Measurements from ENCODE around the gene TINAG.

DNA sequence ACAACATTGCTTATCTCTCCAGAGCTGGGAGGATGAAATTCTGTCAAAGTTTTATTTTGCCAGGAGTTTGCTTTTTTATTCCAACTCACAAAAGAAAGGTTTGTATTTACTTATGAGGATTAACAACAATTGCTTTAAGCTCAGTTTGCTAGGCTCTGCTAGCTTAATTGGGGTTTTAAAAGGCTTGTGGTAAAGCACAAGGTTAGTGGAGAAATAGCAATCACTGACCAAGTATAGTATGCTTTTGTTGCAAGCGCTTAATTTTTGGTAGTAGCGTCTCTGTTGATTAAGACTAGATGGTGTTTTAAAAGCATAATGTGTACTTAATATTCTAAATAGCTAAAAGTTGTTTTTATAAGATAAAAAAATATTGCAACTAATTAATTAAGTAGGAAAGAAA, 45.7 kb downstream of the TINAG start:
- TF ChIP-seq POLR2A (IDR thresholded peaks at IDR 0.05; ENCODE audit: low read depth, low read length): no peak
- TF ChIP-seq, protein P1, sequence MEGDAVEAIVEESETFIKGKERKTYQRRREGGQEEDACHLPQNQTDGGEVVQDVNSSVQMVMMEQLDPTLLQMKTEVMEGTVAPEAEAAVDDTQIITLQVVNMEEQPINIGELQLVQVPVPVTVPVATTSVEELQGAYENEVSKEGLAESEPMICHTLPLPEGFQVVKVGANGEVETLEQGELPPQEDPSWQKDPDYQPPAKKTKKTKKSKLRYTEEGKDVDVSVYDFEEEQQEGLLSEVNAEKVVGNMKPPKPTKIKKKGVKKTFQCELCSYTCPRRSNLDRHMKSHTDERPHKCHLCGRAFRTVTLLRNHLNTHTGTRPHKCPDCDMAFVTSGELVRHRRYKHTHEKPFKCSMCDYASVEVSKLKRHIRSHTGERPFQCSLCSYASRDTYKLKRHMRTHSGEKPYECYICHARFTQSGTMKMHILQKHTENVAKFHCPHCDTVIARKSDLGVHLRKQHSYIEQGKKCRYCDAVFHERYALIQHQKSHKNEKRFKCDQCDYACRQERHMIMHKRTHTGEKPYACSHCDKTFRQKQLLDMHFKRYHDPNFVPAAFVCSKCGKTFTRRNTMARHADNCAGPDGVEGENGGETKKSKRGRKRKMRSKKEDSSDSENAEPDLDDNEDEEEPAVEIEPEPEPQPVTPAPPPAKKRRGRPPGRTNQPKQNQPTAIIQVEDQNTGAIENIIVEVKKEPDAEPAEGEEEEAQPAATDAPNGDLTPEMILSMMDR (IDR thresholded peaks at IDR 0.05; ENCODE audit: extremely low read depth in 1 of 2, insufficient read depth in 1 of 2, low read depth in 1 of 2, low read length in 2 of 2): no peak
- no peak for TF ChIP-seq EZH2 (IDR thresholded peaks at IDR 0.05; ENCODE audit: borderline replicate concordance, low read depth, low read length, severe bottlenecking)
- no peak for TF ChIP-seq POLR2AphosphoS5 (IDR thresholded peaks at IDR 0.05; ENCODE audit: insufficient read depth, low read depth, low read length)
- TF ChIP-seq, protein P2, sequence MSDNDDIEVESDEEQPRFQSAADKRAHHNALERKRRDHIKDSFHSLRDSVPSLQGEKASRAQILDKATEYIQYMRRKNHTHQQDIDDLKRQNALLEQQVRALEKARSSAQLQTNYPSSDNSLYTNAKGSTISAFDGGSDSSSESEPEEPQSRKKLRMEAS (IDR thresholded peaks at IDR 0.05; ENCODE audit: insufficient read depth, insufficient read length): no peak
- no peak for TF ChIP-seq MYC (IDR thresholded peaks at IDR 0.05; ENCODE audit: low read depth, low read length)
- no peak for TF ChIP-seq JUN (IDR thresholded peaks at IDR 0.05; ENCODE audit: borderline replicate concordance, insufficient read depth, insufficient read length, low read depth)
- no peak for TF ChIP-seq FOS (IDR thresholded peaks at IDR 0.05; ENCODE audit: borderline replicate concordance, insufficient read depth, low read length)
